HG03064 (cell line): ENCODE measurements around the gene ACKR1.

Experiments used
- ATAC-seq: cut with Tn5 transposase; IDR thresholded peaks from one replicate; pipeline ENCODE4 v1.9.1; 2021; ENCODE audit warnings: low read depth; ENCODE audit not compliant: unreplicated experiment

Gene ACKR1

GRCh38 chr1:159185121-159185520 lies 19.6 kb upstream of the ACKR1 start:
- ATAC-seq = no peak

- no peak for ATAC-seq
These were observed 17.6 kb upstream of the ACKR1 start for GRCh38 chr1:159187033-159187432.

- no peak for ATAC-seq
These were observed 16.9 kb upstream of the ACKR1 start for GRCh38 chr1:159187647-159188374.

GRCh38 chr1:159188375-159188788 lies 16.3 kb upstream of the ACKR1 start:
- no peak for ATAC-seq

GRCh38 chr1:159190441-159190840 lies 14.2 kb upstream of the ACKR1 start:
- ATAC-seq = no peak

GRCh38 chr1:159196543-159196942 lies 8.1 kb upstream of the ACKR1 start:
- no peak for ATAC-seq

- peak; percentile 87 for ATAC-seq
These were observed 6.8 kb upstream of the ACKR1 start for GRCh38 chr1:159197561-159198557.

GRCh38 chr1:159199901-159200300 lies 4.8 kb upstream of the ACKR1 start:
- ATAC-seq = no peak

- no peak for ATAC-seq
These were observed 3.9 kb upstream of the ACKR1 start for GRCh38 chr1:159200769-159201168.

GRCh38 chr1:159201642-159202041 lies 3.0 kb upstream of the ACKR1 start:
- ATAC-seq = no peak

GRCh38 chr1:159203610-159204009 lies 1.1 kb upstream of the ACKR1 start:
- no peak for ATAC-seq

GRCh38 chr1:159205225-159205624 lies 550 bp downstream of the ACKR1 start:
- ATAC-seq = no peak

- ATAC-seq = no peak
These were observed 1.4 kb downstream of the ACKR1 start for GRCh38 chr1:159206110-159206509.

GRCh38 chr1:159207080-159207479 lies 2.4 kb downstream of the ACKR1 start:
- ATAC-seq = no peak

- ATAC-seq = no peak
These were observed 3.1 kb downstream of the ACKR1 start for GRCh38 chr1:159207774-159208173.

GRCh38 chr1:159208175-159208825 lies 3.6 kb downstream of the ACKR1 start:
- no peak for ATAC-seq

- ATAC-seq = no peak
These were observed 4.4 kb downstream of the ACKR1 start for GRCh38 chr1:159209061-159209460.

- no peak for ATAC-seq
These were observed 6.9 kb downstream of the ACKR1 start for GRCh38 chr1:159211331-159212136.

GRCh38 chr1:159212596-159212995 lies 7.9 kb downstream of the ACKR1 start:
- no peak for ATAC-seq

- ATAC-seq = no peak
These were observed 9.6 kb downstream of the ACKR1 start for GRCh38 chr1:159214149-159214760.
